Activated naive CD8-positive, alpha-beta T cell treated with anti-CD3 and anti-CD28 coated beads, Interleukin-2, amount 50 U/mL, for 24 hours (primary cell): ENCODE measurements around the gene ZHX3.

Experiments used
- ATAC-seq: fragments of 150-1000 bp; cut with Tn5 transposase; one replicate; pipeline ENCODE4 v1.10.0; 2021
- DNase-seq: peaks from one replicate; pipeline ENCODE4 v3.0.0; 2021
- H3K27ac Mint-ChIP-seq: one replicate; pipeline ENCODE4 v1.8.0; 2021; ENCODE audit warnings: mild to moderate bottlenecking, mixed read lengths
- H3K27me3 Mint-ChIP-seq: one replicate; pipeline ENCODE4 v1.8.0; 2021; ENCODE audit warnings: mixed read lengths
- H3K36me3 Mint-ChIP-seq: one replicate; pipeline ENCODE4 v1.8.0; 2021; ENCODE audit warnings: low read depth, mixed read lengths
- H3K4me1 Mint-ChIP-seq: one replicate; pipeline ENCODE4 v1.8.0; 2021; ENCODE audit warnings: mixed read lengths
- H3K4me3 Mint-ChIP-seq: one replicate; pipeline ENCODE4 v1.8.0; 2021; ENCODE audit warnings: mild to moderate bottlenecking, moderate library complexity, mixed read lengths
- H3K9me3 Mint-ChIP-seq: one replicate; pipeline ENCODE4 v1.8.0; 2021; ENCODE audit warnings: mixed read lengths

The ZHX3 gene

GRCh38 chr20:41204304-41205265, 112.9 kb downstream of the ZHX3 start:
- no peak overlapping the region for H3K27ac Mint-ChIP-seq
- ATAC-seq (no peak), DNase-seq (no peak)
- H3K4me1 Mint-ChIP-seq = no peaks in the 10 kb centered on the region
- H3K36me3 Mint-ChIP-seq = peaks cover 20% of the 10 kb centered on the region
- no peaks in the 10 kb centered on the region for H3K27me3 Mint-ChIP-seq
- no peaks in the 10 kb centered on the region for H3K9me3 Mint-ChIP-seq
- no peak overlapping the region for H3K4me3 Mint-ChIP-seq

GRCh38 chr20:41203660-41204059, 113.9 kb downstream of the ZHX3 start:
- H3K4me3 Mint-ChIP-seq = no peak overlapping the region
- ATAC-seq = no peak
- peaks cover 27% of the 10 kb centered on the region for H3K36me3 Mint-ChIP-seq
- no peaks in the 10 kb centered on the region for H3K27me3 Mint-ChIP-seq
- no peak for DNase-seq
- H3K9me3 Mint-ChIP-seq = peaks cover 6% of the 10 kb centered on the region
- H3K27ac Mint-ChIP-seq = no peak overlapping the region
- no peaks in the 10 kb centered on the region for H3K4me1 Mint-ChIP-seq

- peaks cover 31% of the 10 kb centered on the region for H3K36me3 Mint-ChIP-seq
- no peaks in the 10 kb centered on the region for H3K4me1 Mint-ChIP-seq
- H3K4me3 Mint-ChIP-seq = no peak overlapping the region
- ATAC-seq (no peak), DNase-seq (no peak)
- no peak overlapping the region for H3K27ac Mint-ChIP-seq
- H3K9me3 Mint-ChIP-seq = peaks cover 6% of the 10 kb centered on the region
- no peaks in the 10 kb centered on the region for H3K27me3 Mint-ChIP-seq
Measured at GRCh38 chr20:41202426-41202825, 115.1 kb downstream of the ZHX3 start.

GRCh38 chr20:41201760-41202159, 115.8 kb downstream of the ZHX3 start:
- Mint-ChIP-seq H3K4me1 (peaks cover under 1% of the 10 kb centered on the region), H3K4me3 (no peak overlapping the region), H3K36me3 (peaks cover 32% of the 10 kb centered on the region), H3K9me3 (peaks cover 6% of the 10 kb centered on the region), H3K27me3 (no peaks in the 10 kb centered on the region), H3K27ac (no peak overlapping the region)
- no peak for DNase-seq
- ATAC-seq = no peak

GRCh38 chr20:41200446-41201202, 116.9 kb downstream of the ZHX3 start:
- ATAC-seq (no peak), DNase-seq (no peak)
- H3K9me3 Mint-ChIP-seq = peaks cover 6% of the 10 kb centered on the region
- H3K36me3 Mint-ChIP-seq = peaks cover 33% of the 10 kb centered on the region
- no peak overlapping the region for H3K27ac Mint-ChIP-seq
- H3K4me1 Mint-ChIP-seq = peaks cover 8% of the 10 kb centered on the region
- H3K27me3 Mint-ChIP-seq = no peaks in the 10 kb centered on the region
- no peak overlapping the region for H3K4me3 Mint-ChIP-seq

GRCh38 chr20:41198443-41198842, 119.1 kb downstream of the ZHX3 start:
- Mint-ChIP-seq H3K9me3 (peaks cover 6% of the 10 kb centered on the region), H3K4me3 (no peak overlapping the region), H3K4me1 (peaks cover 16% of the 10 kb centered on the region), H3K27ac (no peak overlapping the region), H3K27me3 (no peaks in the 10 kb centered on the region), H3K36me3 (peaks cover 35% of the 10 kb centered on the region)
- DNase-seq (no peak), ATAC-seq (no peak)

- DNase-seq = no peak
- Mint-ChIP-seq H3K9me3 (peaks cover 9% of the 10 kb centered on the region), H3K27me3 (no peaks in the 10 kb centered on the region), H3K4me1 (peaks cover 16% of the 10 kb centered on the region), H3K4me3 (no peak overlapping the region), H3K36me3 (peaks cover 34% of the 10 kb centered on the region), H3K27ac (no peak overlapping the region)
- no peak for ATAC-seq
Measured at GRCh38 chr20:41196653-41197225, 120.8 kb downstream of the ZHX3 start.

- Mint-ChIP-seq H3K36me3 (peaks cover 15% of the 10 kb centered on the region), H3K4me1 (peaks cover 16% of the 10 kb centered on the region), H3K27ac (no peak overlapping the region), H3K4me3 (no peak overlapping the region), H3K9me3 (peaks cover 17% of the 10 kb centered on the region), H3K27me3 (no peaks in the 10 kb centered on the region)
- no peak for ATAC-seq
- DNase-seq = no peak
Measured at GRCh38 chr20:41192575-41192974, 125.0 kb downstream of the ZHX3 start.

- H3K27ac Mint-ChIP-seq = no peak overlapping the region
- no peak for DNase-seq
Measured at GRCh38 chr20:41191562-41192500, 125.7 kb downstream of the ZHX3 start.

GRCh38 chr20:41187668-41188067, 129.9 kb downstream of the ZHX3 start:
- H3K4me3 Mint-ChIP-seq = no peak overlapping the region
- no peaks in the 10 kb centered on the region for H3K4me1 Mint-ChIP-seq
- H3K36me3 Mint-ChIP-seq = peaks cover 7% of the 10 kb centered on the region
- H3K27ac Mint-ChIP-seq = no peak overlapping the region
- DNase-seq (no peak), ATAC-seq (no peak)
- H3K27me3 Mint-ChIP-seq = no peaks in the 10 kb centered on the region
- H3K9me3 Mint-ChIP-seq = peaks cover 14% of the 10 kb centered on the region

More at GRCh38 chr20:41191562-41192500, 125.7 kb downstream of the ZHX3 start:
- ATAC-seq = no peak
- Mint-ChIP-seq H3K4me3 (no peak overlapping the region), H3K36me3 (peaks cover 15% of the 10 kb centered on the region), H3K27me3 (no peaks in the 10 kb centered on the region), H3K4me1 (peaks cover 16% of the 10 kb centered on the region), H3K9me3 (peaks cover 17% of the 10 kb centered on the region)

- Mint-ChIP-seq H3K36me3 (peaks cover 4% of the 10 kb centered on the region), H3K9me3 (no peaks in the 10 kb centered on the region), H3K27me3 (no peaks in the 10 kb centered on the region), H3K4me1 (peaks cover 4% of the 10 kb centered on the region), H3K27ac (peak overlapping the region; percentile 44), H3K4me3 (no peak overlapping the region)
- DNase-seq (no peak), ATAC-seq (no peak)
Measured at GRCh38 chr20:41185013-41185757, 132.3 kb downstream of the ZHX3 start.

- no peaks in the 10 kb centered on the region for H3K27me3 Mint-ChIP-seq
- DNase-seq = no peak
- no peaks in the 10 kb centered on the region for H3K9me3 Mint-ChIP-seq
- no peak overlapping the region for H3K4me3 Mint-ChIP-seq
- H3K36me3 Mint-ChIP-seq = peaks cover 5% of the 10 kb centered on the region
- H3K4me1 Mint-ChIP-seq = peaks cover 4% of the 10 kb centered on the region
- no peak for ATAC-seq
- H3K27ac Mint-ChIP-seq = no peak overlapping the region
Measured at GRCh38 chr20:41183831-41184230, 133.7 kb downstream of the ZHX3 start.

- Mint-ChIP-seq H3K9me3 (no peaks in the 10 kb centered on the region), H3K27me3 (no peaks in the 10 kb centered on the region), H3K4me3 (no peak overlapping the region), H3K36me3 (peaks cover 6% of the 10 kb centered on the region), H3K27ac (no peak overlapping the region), H3K4me1 (peaks cover 4% of the 10 kb centered on the region)
- DNase-seq (no peak), ATAC-seq (no peak)
Measured at GRCh38 chr20:41183391-41183790, 134.1 kb downstream of the ZHX3 start.
